H7 (cell line): ENCODE data around the gene GAS6. TPM values are rescaled to one million over a fixed set of nuclear protein-coding genes. Genes with fewer than 3 reads are reported as not detected.
"Not testable (repeated sequence)": the region's sequence is repeated elsewhere in the genome, so short reads cannot be mapped to it uniquely, and the experiment has no call there.

Experiments
- DNase-seq: peaks from one replicate; pipeline ENCODE4 v3.0.0; 2012
- H3K27me3 ChIP-seq: 2 replicates; pipeline ENCODE4 v1.6.0; 2011; ENCODE audit warnings: mild to moderate bottlenecking, low read length; ENCODE audit not compliant: control insufficient read depth, insufficient read depth
- H3K36me3 ChIP-seq: replicated peaks from 2 replicates; pipeline ENCODE4 v1.5.1; 2011; ENCODE audit warnings: low read length; ENCODE audit not compliant: control insufficient read depth, insufficient read depth
- H3K4me3 ChIP-seq: 2 replicates; pipeline ENCODE4 v1.5.1; 2011; ENCODE audit warnings: low read depth, mild to moderate bottlenecking, control low read depth, low read length, moderate library complexity; ENCODE audit not compliant: insufficient read depth
- total RNA-seq: library from RNA; depleted of rRNA; stranded (reverse); fragments of >200 nt; shearing (Covaris generic); gene quantifications from 2 replicates; pipeline ENCODE4 v1.2.3, GENCODE V29; 2014; rRNA removed

The GAS6 gene
- total RNA-seq = 9.1 and 15.1 TPM in 2 replicates

GRCh38 chr13:113863524-113864272 is at the start of gene GAS6:
Gene GAS6, minus strand, starts transcription at chr13:113864076. Its CDS starts 156 bp downstream, at chr13:113863920.
- H3K4me3 ChIP-seq = peak within 1 kb of the TSS; percentile 60
- peak; percentile 91 for DNase-seq
- peaks cover 19% of the 10 kb centered on the region for H3K27me3 ChIP-seq
- no peaks in the 10 kb centered on the region for H3K36me3 ChIP-seq

- H3K27me3 ChIP-seq, H3K4me3 ChIP-seq, H3K36me3 ChIP-seq, DNase-seq: not testable (repeated sequence)
These were observed 49.5 kb upstream of the GAS6 start for GRCh38 chr13:113913408-113913807.

- H3K27me3 ChIP-seq = no peaks in the 10 kb centered on the region
- no peak overlapping the region for H3K4me3 ChIP-seq
- DNase-seq = no peak
- H3K36me3 ChIP-seq = no peaks in the 10 kb centered on the region
These were observed 48.7 kb upstream of the GAS6 start for GRCh38 chr13:113912596-113912995.

- Histone ChIP-seq H3K4me3 (no peak overlapping the region), H3K27me3 (no peaks in the 10 kb centered on the region), H3K36me3 (no peaks in the 10 kb centered on the region)
- peak; percentile 53 for DNase-seq
These were observed 44.0 kb upstream of the GAS6 start for GRCh38 chr13:113907635-113908617.

GRCh38 chr13:113906571-113906970 is 42.7 kb upstream of the GAS6 start:
- H3K4me3 ChIP-seq = no peak overlapping the region
- no peaks in the 10 kb centered on the region for H3K27me3 ChIP-seq
- H3K36me3 ChIP-seq = no peaks in the 10 kb centered on the region
- DNase-seq = no peak

GRCh38 chr13:113905942-113906341 is 42.1 kb upstream of the GAS6 start:
- no peaks in the 10 kb centered on the region for H3K36me3 ChIP-seq
- no peaks in the 10 kb centered on the region for H3K27me3 ChIP-seq
- no peak overlapping the region for H3K4me3 ChIP-seq
- no peak for DNase-seq

- no peaks in the 10 kb centered on the region for H3K27me3 ChIP-seq
- H3K4me3 ChIP-seq = no peak overlapping the region
- H3K36me3 ChIP-seq = no peaks in the 10 kb centered on the region
- no peak for DNase-seq
These were observed 41.1 kb upstream of the GAS6 start for GRCh38 chr13:113905018-113905417.

- no peak overlapping the region for H3K4me3 ChIP-seq
- H3K36me3 ChIP-seq = no peaks in the 10 kb centered on the region
- DNase-seq = peak; percentile 80
- H3K27me3 ChIP-seq = no peaks in the 10 kb centered on the region
These were observed 40.5 kb upstream of the GAS6 start for GRCh38 chr13:113904411-113904810.

GRCh38 chr13:113903912-113904311 is 40.0 kb upstream of the GAS6 start:
- no peak overlapping the region for H3K4me3 ChIP-seq
- DNase-seq = no peak
- H3K36me3 ChIP-seq = no peaks in the 10 kb centered on the region
- no peaks in the 10 kb centered on the region for H3K27me3 ChIP-seq

GRCh38 chr13:113902986-113903775 is 39.3 kb upstream of the GAS6 start:
- DNase-seq = no peak
- Histone ChIP-seq H3K27me3 (no peaks in the 10 kb centered on the region), H3K4me3 (no peak overlapping the region), H3K36me3 (no peaks in the 10 kb centered on the region)

- no peak for DNase-seq
- Histone ChIP-seq H3K36me3 (no peaks in the 10 kb centered on the region), H3K27me3 (no peaks in the 10 kb centered on the region), H3K4me3 (no peak overlapping the region)
These were observed 38.6 kb upstream of the GAS6 start for GRCh38 chr13:113902481-113902880.

- Histone ChIP-seq H3K36me3 (no peaks in the 10 kb centered on the region), H3K27me3 (no peaks in the 10 kb centered on the region), H3K4me3 (no peak overlapping the region)
- no peak for DNase-seq
These were observed 37.8 kb upstream of the GAS6 start for GRCh38 chr13:113901642-113902041.

GRCh38 chr13:113901231-113901630 is 37.4 kb upstream of the GAS6 start:
- no peaks in the 10 kb centered on the region for H3K36me3 ChIP-seq
- DNase-seq = no peak
- no peaks in the 10 kb centered on the region for H3K27me3 ChIP-seq
- H3K4me3 ChIP-seq = no peak overlapping the region

GRCh38 chr13:113900646-113901045 is 36.8 kb upstream of the GAS6 start:
- Histone ChIP-seq H3K36me3 (no peaks in the 10 kb centered on the region), H3K27me3 (no peaks in the 10 kb centered on the region)
- DNase-seq = no peak

More at GRCh38 chr13:113900646-113901045, 36.8 kb upstream of the GAS6 start:
- no peak overlapping the region for H3K4me3 ChIP-seq
